Midbrain (tissue), 1 donor: ENCODE measurements around the gene CYP3A7.
"Not testable (repeated sequence)": the region's sequence is repeated elsewhere in the genome, so short reads cannot be mapped to it uniquely, and the experiment has no call there.

ENCODE experiments used
- DNase-seq: peaks from one replicate; lab custom pipeline; 2025; lab: John Stamatoyannopoulos, UW

CYP3A7 gene

DNA sequence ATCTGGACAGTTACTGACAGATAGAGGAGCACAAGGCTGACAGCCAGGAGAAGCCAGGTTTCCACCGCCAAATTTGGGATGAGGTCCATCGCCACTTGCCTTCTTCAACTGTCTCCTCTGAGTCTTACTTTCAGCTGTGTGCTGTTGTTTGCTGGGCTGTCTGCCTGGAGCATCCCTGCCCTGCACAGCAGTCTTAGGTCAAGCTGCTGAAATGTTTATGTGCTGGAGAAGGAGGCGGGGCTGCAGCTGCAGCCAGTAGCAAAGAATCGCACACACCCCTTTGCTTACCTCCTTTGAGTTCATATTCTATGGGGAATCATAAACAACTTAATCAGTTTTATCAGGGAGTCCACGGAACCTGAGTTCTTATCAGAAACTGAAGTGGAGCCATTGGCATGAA, 35.0 kb downstream of the CYP3A7 start:
- no peak for DNase-seq

DNA sequence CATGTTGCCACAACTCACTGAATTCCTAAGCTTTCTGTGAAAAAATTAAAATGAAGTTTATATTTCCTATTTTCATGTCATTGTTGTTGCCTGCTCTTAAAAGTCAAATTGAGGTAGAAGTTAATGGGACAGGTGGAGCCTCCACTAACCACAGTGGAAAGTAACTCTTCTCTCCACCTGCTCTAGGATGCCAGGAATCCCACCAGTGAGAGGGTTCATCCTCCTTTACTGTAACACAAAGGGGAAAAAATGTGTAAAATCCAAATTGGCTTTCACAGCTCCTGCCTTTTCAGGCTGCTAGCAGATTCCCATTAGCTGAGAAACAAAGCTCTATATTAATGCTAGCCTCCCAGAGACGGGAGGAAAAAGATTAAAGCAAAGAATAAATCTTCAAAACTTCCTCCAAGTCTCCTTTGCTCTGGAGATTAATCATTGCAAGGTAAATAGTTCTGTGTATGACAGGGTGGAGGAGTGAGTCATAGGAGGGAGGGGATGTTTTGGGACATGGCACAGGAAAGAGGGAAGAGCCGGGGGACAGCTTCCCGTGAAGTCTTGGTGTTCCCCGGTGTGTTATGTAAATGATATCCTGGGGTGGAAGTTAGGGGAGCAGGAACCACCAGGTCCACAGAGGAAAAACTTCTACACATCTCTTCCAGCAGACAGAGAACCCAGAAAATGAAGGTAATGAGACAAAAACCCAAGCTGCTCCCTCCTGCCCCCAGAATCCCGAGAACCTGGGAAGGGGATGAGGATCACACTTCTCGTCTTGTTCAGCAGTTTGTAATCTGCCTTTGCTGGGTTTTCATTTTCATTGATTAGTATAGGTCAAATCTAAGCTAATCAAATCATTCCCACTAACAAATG, 35.9 kb downstream of the CYP3A7 start:
- not testable (repeated sequence) for DNase-seq

DNA sequence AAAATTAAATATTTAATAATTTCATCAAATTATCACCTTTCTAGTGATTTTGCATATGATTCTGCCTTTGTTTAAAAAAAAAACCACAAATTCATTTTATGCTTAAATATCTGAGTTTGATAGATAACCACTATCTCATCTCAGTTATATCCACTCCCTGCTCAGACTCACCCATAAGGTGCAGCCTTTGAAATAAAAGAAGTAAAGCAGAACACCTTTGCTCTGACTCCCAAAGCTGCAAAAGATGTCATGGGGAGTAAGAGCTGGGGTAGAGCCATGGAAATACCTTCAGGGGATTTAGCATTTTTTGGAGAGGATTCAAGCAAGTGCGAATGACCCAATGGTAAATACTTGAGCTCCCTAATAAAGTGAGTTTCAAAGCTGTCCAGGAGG, 40.1 kb downstream of the CYP3A7 start:
- DNase-seq, result no peak

DNA sequence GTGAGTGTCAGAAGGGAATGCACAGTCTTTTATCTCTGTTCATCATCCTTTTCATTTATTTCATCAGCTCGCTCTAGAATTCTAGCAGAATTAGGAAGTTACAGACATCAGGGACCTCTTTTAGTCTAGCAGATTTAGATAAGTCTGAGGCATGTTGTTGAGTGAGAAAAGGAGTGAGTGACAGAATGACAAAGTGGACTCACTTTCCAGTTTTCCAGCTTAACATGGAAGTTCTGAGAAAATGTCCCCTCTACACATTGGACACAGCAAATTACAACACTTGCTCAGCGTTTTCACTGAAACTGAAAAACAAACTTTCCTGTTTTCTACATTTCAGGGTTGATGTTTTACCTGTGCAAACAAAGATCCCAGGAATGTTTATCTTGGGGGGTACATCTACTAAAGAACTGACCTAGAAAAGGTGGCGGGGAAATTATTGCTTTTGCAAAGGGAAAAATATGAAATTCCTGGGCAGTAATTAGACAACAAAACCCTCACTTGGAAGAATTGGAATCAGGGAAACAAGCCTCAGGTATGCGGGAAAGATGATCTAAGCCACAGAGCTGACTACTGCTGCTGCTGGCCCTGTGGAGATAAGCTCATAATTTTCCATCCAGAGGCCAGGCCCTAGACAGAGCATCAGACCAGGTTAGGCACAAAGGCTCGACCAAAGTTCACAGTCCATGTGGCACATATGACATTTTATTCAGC, 40.6 kb downstream of the CYP3A7 start:
- no peak for DNase-seq

DNA sequence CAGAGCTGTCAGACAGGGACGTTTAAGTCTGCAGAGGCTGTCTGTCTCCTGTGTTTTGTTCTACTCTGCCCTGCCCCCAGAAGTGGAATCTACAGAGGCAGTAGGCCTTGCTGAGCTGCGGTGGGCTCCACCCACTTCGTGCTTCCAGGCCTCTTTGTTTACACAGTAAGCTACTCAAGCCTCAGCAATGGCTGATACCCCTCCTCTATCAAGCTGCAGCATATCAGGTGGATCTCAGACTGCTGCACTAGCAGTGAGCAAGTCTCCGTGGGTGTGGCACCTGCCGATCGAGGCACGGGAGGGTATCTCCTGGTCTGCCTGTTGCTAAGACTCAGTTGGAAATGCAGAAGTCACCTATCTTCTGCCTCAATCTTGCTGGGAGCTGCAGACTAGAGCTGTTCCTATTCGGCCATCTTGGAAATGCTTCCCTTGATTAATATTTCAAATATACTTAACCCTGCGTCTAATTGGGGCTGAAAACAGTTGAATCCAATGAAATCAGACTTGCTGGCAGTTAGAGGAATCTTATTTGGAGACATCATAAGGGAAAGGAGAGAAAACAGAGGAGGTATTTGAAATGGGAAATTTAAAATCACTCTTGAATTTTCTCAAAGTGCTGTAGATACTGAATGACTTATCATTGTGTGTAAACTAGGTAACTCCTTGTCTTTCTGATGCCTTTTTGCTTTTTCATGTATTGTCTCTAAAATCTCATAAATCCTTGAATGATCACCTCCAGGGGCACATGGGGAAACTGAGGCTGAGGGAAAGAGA, 41.4 kb downstream of the CYP3A7 start:
- no peak for DNase-seq

DNA sequence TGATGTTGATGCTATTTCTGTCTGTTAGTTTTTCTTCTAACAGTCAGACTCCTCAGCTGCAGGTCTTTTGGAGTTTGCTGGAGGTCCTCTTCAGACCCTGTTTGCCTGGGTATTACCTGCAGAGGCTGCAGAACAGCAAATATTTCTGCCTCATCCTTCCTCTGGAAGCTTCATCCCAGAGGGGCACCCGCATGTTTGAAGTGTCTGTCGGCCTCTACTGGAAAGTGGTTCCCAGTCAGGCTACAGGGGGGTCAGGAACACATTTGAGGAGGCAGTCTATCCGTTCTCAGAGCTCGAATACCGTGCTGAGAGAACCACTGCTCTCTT, 41.9 kb downstream of the CYP3A7 start:
- no peak for DNase-seq

DNA sequence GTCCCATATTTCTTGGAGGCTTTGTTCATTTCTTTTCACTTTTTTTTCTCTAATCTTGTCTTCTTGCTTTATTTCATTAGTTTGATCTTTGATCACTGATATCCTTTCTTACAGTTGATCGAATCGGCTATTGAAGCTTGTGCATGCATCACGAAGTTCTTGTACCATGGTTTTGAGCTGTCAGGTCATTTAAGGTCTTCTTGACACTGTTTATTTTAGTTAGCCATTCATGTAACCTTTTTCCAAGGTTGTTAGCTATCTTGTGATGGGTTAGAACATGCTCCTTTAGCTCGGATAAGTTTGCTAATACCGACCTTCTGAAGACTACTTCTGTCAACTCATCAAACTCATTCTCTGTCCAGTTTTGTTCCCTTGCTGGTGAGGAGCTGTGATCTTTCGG, 42.4 kb downstream of the CYP3A7 start:
- not testable (repeated sequence) for DNase-seq

DNA sequence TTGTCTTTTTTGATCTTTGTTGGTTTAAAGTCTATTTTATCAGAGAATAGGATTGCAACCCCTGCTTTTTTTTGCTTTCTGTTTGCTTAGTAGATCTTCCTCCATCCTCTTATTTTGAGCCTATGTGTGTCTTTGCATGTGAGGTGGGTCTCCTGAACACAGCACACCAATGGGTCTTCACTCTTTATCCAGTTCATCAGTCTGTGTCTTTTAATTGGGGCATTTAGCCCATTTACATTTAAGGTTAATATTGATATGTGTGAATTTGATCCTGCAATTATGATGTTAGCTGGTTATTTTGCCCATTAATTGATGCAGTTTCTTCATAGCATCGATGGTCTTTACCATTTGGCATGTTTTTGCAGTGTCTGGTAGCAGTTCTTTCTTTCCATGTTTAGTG, 43.3 kb downstream of the CYP3A7 start:
- not testable (repeated sequence) for DNase-seq

DNA sequence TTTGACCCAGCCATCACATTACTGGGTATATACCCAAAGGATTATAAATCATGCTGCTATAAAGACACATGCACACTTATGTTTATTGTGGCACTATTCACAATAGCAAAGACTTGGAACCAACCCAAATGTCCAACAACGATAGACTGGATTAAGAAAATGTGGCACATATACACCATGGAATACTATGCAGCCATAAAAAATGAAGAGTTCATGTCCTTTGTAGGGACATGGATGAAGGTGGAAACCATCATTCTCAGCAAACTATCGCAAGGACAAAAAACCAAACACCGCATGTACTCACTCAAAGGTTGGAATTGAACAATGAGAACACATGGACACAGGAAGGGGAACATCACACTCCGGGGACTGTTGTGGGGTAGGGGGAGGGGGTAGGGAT, 44.1 kb downstream of the CYP3A7 start:
- not testable (repeated sequence) for DNase-seq

DNA sequence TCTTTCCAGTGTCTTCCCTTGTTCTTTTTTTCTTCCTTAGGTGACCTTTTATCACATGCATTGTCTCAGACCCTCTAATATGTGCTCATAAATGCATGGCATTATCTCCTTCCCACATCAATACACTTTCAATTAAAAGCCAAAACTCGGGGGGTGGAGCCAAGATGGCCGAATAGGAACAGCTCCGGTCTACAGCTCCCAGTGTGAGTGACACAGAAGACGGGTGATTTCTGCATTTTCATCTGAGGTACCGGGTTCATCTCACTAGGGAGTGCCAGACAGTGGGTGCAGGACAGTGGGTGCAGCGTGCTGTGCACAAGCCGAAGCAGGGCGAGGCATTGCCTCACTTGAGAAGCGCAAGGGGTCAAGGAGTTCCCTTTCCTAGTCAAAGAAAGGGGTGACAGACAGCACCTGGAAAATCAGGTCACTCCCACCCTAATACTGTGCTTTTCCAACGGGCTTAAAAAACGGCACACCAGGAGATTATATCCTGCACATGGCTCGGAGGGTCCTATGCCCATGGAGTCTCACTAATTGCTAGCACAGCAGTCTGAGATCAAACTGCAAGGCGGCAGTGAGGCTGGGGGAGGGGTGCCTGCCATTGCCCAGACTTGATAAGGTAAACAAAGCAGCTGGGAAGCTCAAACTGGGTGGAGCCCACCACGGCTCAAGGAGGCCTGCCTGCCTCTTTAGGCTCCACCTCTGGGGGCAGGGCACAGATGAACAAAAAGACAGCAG, 49.0 kb downstream of the CYP3A7 start:
- DNase-seq, result not testable (repeated sequence)

DNA sequence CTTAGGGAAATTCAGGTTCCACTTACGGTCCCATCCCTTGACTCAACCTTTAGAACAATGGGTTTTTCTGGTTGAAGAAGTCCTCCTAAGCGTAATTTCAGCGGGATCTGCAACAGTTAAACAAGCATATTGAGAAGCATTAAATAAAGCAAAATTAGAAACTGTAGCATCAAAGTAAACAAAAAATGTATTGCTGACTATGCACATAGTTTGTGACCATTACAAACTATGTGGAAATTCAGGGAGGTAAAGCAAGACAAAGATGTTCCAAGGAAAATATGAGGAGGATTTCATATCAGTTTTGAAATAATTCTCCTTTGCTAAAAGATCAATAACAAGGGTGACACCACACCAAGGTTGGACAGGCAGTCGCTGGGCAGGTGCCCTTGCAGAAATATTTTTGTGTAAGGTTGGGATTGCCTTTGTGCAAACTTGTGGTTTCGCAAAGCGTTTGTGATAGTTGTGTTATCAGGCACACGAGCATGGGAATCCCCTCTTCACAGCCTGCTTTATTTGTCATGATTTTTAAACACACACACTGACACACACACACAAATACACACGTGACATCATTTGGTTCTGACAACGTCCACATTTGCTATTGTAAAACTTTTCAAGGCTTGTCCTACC, 49.8 kb downstream of the CYP3A7 start:
- DNase-seq, result no peak

DNA sequence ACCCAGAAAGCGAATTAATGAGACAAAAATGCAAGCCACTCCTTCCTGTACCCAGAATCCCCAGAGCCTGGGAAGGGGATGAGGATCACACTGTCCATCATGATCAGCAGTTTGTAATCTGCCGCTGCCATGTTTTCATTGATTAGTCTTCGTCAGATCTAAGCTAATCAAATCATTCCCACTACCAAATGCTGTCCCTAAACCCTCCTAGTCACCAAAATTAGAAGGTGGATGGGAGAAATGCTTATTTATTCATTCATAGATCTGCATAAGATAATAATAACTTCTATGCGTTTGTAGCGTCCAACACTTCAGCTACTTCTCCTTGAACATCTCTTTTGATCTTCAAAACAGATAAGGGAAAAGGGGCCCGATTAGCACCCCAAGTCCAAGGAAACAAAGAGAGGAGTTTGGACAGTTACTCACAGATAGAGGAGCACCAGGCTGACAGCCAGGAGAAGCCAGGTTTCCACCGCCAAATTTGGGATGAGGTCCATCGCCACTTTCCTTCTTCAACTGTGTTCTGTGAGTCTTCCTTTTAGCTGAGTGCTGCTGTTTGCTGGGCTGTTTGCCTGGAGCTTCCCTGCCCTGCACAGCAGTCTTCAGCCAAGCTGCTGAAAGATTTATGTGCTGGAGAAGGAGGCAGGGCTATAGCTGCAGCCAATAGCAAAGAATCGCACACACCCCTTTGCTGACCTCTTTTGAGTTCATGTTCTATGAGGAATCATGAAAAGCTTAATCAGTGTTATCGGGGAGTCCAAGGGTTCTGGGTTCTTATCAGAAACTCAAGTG, 55.4 kb downstream of the CYP3A7 start, which contains the start of gene CYP3A5:
Gene CYP3A5, minus strand, starts transcription at position 597 of the 792 bp plus-strand sequence. Its CDS starts 100 bp downstream, at position 497.
- no peak for DNase-seq

DNA sequence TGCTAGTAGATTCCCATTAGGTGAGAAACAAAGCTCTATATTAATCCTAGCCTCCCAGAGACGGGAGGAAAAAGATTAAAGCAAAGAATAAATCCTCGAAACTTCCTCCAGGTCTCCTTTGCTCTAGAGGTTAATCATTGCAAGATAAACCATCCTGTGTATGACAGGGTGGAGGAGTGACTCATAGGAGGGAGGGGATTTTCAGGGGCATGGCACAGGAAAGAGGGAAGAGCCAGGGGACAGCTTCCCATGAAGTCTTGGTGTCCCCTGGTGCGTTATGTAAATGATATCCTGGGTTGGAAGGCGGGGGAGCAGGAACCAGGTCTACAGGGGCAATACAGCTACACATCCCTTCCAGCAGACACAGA, 56.0 kb downstream of the CYP3A7 start:
- no peak for DNase-seq

DNA sequence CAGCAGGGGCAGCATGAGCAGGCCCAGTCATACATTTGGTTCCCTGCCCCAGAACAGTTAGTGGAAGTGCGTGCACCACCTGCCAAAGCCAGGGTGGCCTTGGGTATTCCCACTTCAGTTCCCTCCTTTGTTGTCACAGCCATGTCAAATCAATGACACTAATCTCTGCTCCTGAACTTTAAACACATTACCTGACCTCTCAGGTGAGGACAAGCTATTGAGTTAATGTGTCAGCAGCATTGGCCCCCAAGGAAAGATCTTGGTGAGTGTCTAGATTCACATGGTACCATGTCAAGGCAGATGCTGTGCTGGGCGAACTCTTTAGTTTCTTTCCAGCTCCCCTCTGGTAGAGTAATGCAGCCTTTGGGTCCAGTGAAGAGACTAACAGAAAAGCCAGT, 57.3 kb downstream of the CYP3A7 start:
- no peak for DNase-seq

DNA sequence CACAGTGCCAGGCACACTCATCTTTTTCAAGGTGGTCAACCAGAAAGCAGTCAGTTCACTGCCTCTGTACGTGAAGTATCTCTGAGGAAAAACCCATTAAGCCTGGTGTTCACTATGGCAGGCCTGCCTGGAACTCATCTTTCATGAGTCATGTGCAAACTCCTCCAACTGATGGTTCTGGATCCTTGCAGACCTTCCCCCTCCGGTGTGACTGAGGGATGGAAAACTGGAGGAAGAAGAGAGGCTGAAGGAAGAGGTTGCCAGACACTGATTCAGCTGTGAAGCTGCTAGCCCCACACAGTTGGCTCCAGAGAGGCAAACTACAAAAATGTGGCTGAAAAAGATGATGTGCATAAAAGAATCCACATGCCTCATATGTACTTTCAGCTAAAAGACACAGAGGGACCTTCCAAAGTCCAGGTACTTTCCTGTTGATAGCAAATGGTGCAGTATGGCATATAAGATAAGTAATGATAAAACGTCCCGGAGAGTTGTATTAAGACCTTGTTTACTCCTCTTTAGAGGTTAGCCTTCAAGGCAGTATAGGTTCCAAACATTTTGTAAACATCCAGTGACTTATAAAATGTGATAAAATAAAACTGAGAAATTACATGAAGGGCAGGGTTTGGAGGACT, 57.9 kb downstream of the CYP3A7 start:
- no peak for DNase-seq

DNA sequence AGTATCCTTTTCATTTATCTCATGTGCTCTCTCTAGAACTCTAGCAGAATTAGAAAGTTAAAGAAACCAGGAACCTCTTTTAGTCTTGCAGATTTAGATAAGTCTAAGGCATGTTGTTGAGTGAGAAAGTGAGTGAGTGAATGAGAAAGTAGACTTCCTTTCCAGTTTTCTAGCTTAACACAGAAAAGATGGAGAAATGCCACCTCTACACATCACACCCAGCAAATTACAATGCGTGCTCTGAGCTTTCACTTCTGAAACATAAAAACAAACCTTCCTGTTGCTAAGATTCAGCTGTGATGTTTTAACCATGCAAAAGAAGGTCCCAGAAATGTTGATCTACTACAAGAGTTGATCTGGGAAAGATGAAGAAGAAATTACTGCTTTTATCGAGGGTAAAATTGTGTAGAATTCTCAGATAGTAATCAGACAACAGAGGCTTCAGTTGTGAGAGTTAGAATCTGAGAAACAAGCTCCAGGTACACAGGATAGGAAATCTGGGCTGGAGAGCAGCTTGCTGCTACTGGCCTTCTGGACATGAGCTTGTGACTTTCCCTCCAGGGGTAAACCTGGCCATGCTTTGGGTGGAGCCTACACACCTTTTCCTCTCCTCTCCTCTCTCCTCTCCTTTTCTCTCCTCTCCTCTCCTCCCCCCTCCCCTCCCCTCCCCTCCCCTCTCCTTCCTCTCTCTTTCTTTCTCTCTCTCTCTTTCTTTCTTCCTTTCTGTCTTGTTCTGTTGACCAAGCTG, 59.8 kb downstream of the CYP3A7 start:
- no peak for DNase-seq

DNA sequence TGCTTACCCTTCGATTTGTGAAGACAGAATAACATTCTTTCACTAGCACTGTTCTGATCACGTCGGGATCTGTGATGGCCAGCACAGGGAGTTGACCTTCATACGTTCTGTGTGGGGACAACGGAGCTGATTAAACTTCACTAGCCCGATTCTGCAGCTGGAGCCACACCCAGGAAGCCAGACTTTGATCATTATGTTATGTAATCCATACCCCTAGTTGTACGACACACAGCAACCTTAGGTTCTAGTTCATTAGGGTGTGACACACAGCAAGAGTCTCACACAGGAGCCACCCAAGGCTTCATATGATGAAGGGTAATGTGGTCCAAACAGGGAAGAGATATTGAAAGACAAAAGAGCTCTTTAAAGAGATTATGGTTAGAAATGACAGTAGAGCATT, 62.4 kb downstream of the CYP3A7 start:
- no peak for DNase-seq

DNA sequence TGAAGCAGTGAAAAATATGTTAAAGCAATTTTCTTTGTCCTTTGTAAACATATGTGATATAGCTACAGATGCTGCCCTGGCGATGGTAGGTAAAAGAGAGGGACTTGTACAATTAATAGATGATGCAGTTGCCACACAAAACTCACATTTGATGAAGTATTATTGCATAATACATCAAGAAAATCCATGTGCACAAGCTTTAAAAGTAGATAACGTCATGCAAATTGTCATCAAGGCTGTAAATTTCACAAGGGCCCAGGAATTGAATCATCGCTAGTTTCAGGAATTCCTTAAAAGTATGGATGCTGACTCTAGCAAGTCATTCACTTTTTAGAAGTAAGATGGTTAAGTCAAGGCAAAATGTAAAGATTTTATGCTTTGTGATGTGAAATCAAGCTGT, 65.2 kb downstream of the CYP3A7 start:
- no peak for DNase-seq

DNA sequence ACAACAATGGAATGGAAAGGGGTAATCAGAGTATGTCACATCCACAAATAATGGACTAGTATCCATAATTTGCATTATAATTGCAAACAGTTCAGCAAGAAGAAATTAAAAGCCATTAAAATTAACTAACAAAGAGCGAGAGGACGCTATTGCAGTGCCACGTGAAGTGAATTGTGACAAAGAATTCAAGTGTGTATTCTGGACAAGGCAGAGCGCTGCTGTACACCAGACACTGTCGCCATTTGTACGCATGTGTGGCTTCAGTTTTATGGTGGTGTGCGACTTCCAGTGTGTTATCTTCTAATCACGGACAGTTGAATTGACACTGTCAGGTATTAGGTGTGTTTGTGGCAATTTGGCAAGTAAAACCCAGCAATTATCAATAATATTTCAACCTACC, 66.5 kb downstream of the CYP3A7 start:
- no peak for DNase-seq

DNA sequence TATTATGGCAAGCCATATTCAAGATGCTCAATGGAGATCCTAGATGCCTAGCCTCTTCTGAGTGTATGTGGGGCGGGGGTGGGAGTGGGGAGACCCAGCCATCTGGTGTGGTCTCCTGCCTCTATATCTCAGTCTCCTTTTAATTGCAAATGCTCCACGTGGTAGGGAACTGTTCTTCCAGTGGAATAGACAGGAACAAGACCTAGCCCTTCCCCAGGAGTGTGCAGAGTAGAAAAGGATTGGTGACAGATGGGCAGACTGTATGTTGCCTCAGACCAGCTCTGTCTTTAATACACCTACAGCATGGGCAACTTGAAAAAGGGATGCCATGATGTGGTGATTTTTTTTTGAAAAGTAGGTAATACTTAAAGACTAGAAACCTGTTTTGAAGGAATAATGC, 67.8 kb downstream of the CYP3A7 start:
- no peak for DNase-seq
